HUES48 (cell line): ENCODE data around the gene GPSM3.
"Not testable (repeated sequence)": the region's sequence is repeated elsewhere in the genome, so short reads cannot be mapped to it uniquely, and the experiment has no call there.

Experiments used
- H3K27ac ChIP-seq: one replicate; pipeline ENCODE4 v1.7.0; 2013; ENCODE audit warnings: low read depth, low read length, inconsistent platforms
- H3K27me3 ChIP-seq: 2 replicates; pipeline ENCODE4 v1.6.1; 2013; ENCODE audit warnings: mild to moderate bottlenecking, low read length; ENCODE audit not compliant: control insufficient read depth, insufficient read depth
- H3K36me3 ChIP-seq: 2 replicates; pipeline ENCODE4 v1.6.1; 2013; ENCODE audit warnings: low read length; ENCODE audit not compliant: control insufficient read depth, insufficient read depth
- H3K4me1 ChIP-seq: 2 replicates; pipeline ENCODE4 v1.6.1; 2013; ENCODE audit warnings: mild to moderate bottlenecking, low read length; ENCODE audit not compliant: control insufficient read depth, insufficient read depth
- H3K4me3 ChIP-seq: 2 replicates; pipeline ENCODE4 v1.5.1; 2013; ENCODE audit warnings: mild to moderate bottlenecking, low read depth, low read length
- H3K9ac ChIP-seq: 2 replicates; pipeline ENCODE4 v1.6.1; 2013; ENCODE audit warnings: mild to moderate bottlenecking, low read depth, low read length, moderate library complexity
- H3K9me3 ChIP-seq: 2 replicates; pipeline ENCODE4 v1.6.1; 2013; ENCODE audit warnings: low read length; ENCODE audit not compliant: control insufficient read depth, insufficient read depth

The GPSM3 gene

GRCh38 chr6:32191696-32192607 lies 491 bp downstream of the GPSM3 start:
- Histone ChIP-seq H3K27me3 (no peaks in the 10 kb centered on the region), H3K36me3 (peaks cover 11% of the 10 kb centered on the region), H3K4me1 (peaks cover 36% of the 10 kb centered on the region), H3K9me3 (no peaks in the 10 kb centered on the region), H3K9ac (no peak overlapping the region), H3K27ac (no peak overlapping the region), H3K4me3 (no peak overlapping the region)

- Histone ChIP-seq H3K9ac (no peak overlapping the region), H3K4me1 (peaks cover 33% of the 10 kb centered on the region), H3K27ac (peak overlapping the region; percentile 85), H3K9me3 (no peaks in the 10 kb centered on the region), H3K27me3 (no peaks in the 10 kb centered on the region), H3K4me3 (0 out of 2 replicates have a peak overlapping the region, but pooled peaks have one; percentile 67), H3K36me3 (peaks cover 19% of the 10 kb centered on the region)
Observed at GRCh38 chr6:32190911-32191677, 1.3 kb downstream of the GPSM3 start.

- H3K36me3 ChIP-seq: peaks cover 19% of the 10 kb centered on the region
- peak within 1 kb of the TSS; percentile 85 for H3K27ac ChIP-seq
- H3K4me1 ChIP-seq: peaks cover 32% of the 10 kb centered on the region
- peak within 1 kb of the TSS; percentile 67 for H3K4me3 ChIP-seq
- peak within 1 kb of the TSS; percentile 31; the same call in 1 of the 2 replicates for H3K9ac ChIP-seq
- H3K27me3 ChIP-seq: no peaks in the 10 kb centered on the region
- H3K9me3 ChIP-seq: no peaks in the 10 kb centered on the region
Observed at GRCh38 chr6:32190054-32190851, 2.2 kb downstream of the GPSM3 start, which contains the start of gene PBX2. Gene PBX2 (minus strand): TSS chr6:32190202. CDS start chr6:32189915, 287 bp downstream.

- Histone ChIP-seq H3K27ac (peak overlapping the region; percentile 85), H3K27me3 (no peaks in the 10 kb centered on the region), H3K9me3 (no peaks in the 10 kb centered on the region), H3K4me3 (peak overlapping the region; percentile 67), H3K36me3 (peaks cover 19% of the 10 kb centered on the region), H3K9ac (no peak overlapping the region), H3K4me1 (peaks cover 27% of the 10 kb centered on the region)
Observed at GRCh38 chr6:32189742-32190053, 2.7 kb downstream of the GPSM3 start.

GRCh38 chr6:32189069-32189741 lies 3.2 kb downstream of the GPSM3 start:
- peaks cover 22% of the 10 kb centered on the region for H3K4me1 ChIP-seq
- peak overlapping the region; percentile 85 for H3K27ac ChIP-seq
- H3K36me3 ChIP-seq: peaks cover 19% of the 10 kb centered on the region
- peak overlapping the region; percentile 31; the same call in 1 of the 2 replicates for H3K9ac ChIP-seq
- H3K9me3 ChIP-seq: no peaks in the 10 kb centered on the region
- H3K4me3 ChIP-seq: peak overlapping the region; percentile 67
- no peaks in the 10 kb centered on the region for H3K27me3 ChIP-seq

GRCh38 chr6:32188381-32189068 lies 3.9 kb downstream of the GPSM3 start:
- H3K36me3 ChIP-seq: peaks cover 20% of the 10 kb centered on the region
- peak overlapping the region; percentile 67 for H3K4me3 ChIP-seq
- H3K27me3 ChIP-seq: no peaks in the 10 kb centered on the region
- peaks cover 22% of the 10 kb centered on the region for H3K4me1 ChIP-seq
- no peaks in the 10 kb centered on the region for H3K9me3 ChIP-seq
- no peak overlapping the region for H3K9ac ChIP-seq
- peak overlapping the region; percentile 85 for H3K27ac ChIP-seq

GRCh38 chr6:32187725-32188380 lies 4.6 kb downstream of the GPSM3 start:
- H3K27me3 ChIP-seq, H3K9me3 ChIP-seq, H3K27ac ChIP-seq, H3K9ac ChIP-seq, H3K4me3 ChIP-seq: not testable (repeated sequence)
- Histone ChIP-seq H3K4me1 (peaks cover 20% of the 10 kb centered on the region), H3K36me3 (peaks cover 27% of the 10 kb centered on the region)

GRCh38 chr6:32187009-32187709 lies 5.3 kb downstream of the GPSM3 start:
- Histone ChIP-seq H3K4me3 (no peak overlapping the region), H3K27me3 (no peaks in the 10 kb centered on the region), H3K4me1 (peaks cover 15% of the 10 kb centered on the region; the same call in 1 of the 2 replicates), H3K36me3 (peaks cover 34% of the 10 kb centered on the region), H3K9ac (no peak overlapping the region), H3K9me3 (no peaks in the 10 kb centered on the region), H3K27ac (no peak overlapping the region)

GRCh38 chr6:32186151-32186840 lies 6.1 kb downstream of the GPSM3 start:
- not testable (repeated sequence) for H3K9me3 ChIP-seq, H3K27me3 ChIP-seq, H3K9ac ChIP-seq, H3K27ac ChIP-seq, H3K4me3 ChIP-seq
- H3K4me1 ChIP-seq: peaks cover 13% of the 10 kb centered on the region; the same call in 1 of the 2 replicates
- peaks cover 39% of the 10 kb centered on the region for H3K36me3 ChIP-seq
